Heart left ventricle (tissue), 16 donors: ENCODE data around the gene ECD. TPM values are rescaled to one million over a fixed set of nuclear protein-coding genes. Genes with fewer than 3 reads are reported as not detected.

ENCODE experiments used
- ATAC-seq, 4 donors: fragments of 200-7000 bp; cut with Tn5 transposase; one replicate each; pipeline ENCODE4 v1.9.1; 2020 to 2022; ENCODE audit warnings: moderate library complexity in 4 of 4, mild to moderate bottlenecking in 3 of 4, moderate number of reproducible peaks in 1 of 4
- DNase-seq, 5 donors: peaks; one replicate each; pipeline ENCODE4 v3.0.0-alpha.2; 2020
- H3K27ac ChIP-seq, 12 donors: fragments of 200-600 bp; sonication (generic) in 4 of 12; one replicate each; pipeline versions ENCODE4 v1.5.0 to v1.8.0; 2016 to 2022; ENCODE audit warnings: mild to moderate bottlenecking in 2 of 12
- H3K27me3 ChIP-seq, 9 donors: fragments of 200-600 bp; sonication (generic) in 2 of 9; one replicate each; pipeline versions ENCODE4 v1.5.1 to v1.8.0; 2016 to 2022; ENCODE audit warnings: mild to moderate bottlenecking in 3 of 9
- H3K36me3 ChIP-seq, 9 donors: fragments of 200-600 bp; sonication (generic) in 2 of 9; one replicate each; pipeline versions ENCODE4 v1.5.0 to v1.8.0; 2018 to 2022; ENCODE audit warnings: mild to moderate bottlenecking in 2 of 9
- H3K4me1 ChIP-seq, 12 donors: fragments of 200-600 bp; sonication (generic) in 4 of 12; one replicate each; pipeline versions ENCODE4 v1.5.0 to v1.8.0; 2016 to 2022; ENCODE audit warnings: mild to moderate bottlenecking in 3 of 12
- H3K4me3 ChIP-seq, 12 donors: fragments of 200-600 bp; sonication (generic) in 4 of 12; one replicate each; pipeline versions ENCODE4 v1.5.0 to v1.8.0; 2017 to 2022; ENCODE audit warnings: mild to moderate bottlenecking in 9 of 12, moderate library complexity in 4 of 12
- H3K9me3 ChIP-seq, 12 donors: fragments of 200-600 bp; sonication (generic) in 4 of 12; one replicate each; pipeline versions ENCODE4 v1.5.0 to v1.8.0; 2016 to 2022; ENCODE audit warnings: mild to moderate bottlenecking in 1 of 12
- POLR2A ChIP-seq, 2 donors: fragments of 450-650 bp; IDR thresholded peaks; one replicate each; pipeline ENCODE4 v1.6.1; 2017; ENCODE audit warnings: antibody characterized with exemption in 2 of 2, mild to moderate bottlenecking in 2 of 2, moderate library complexity in 2 of 2
- WGBS, 4 donors: extraction: QIAGEN DNeasy Blood & Tissue Kit in 2 of 4; methylation state at CpG; one replicate each; pipeline versions ENCODE4 v1.1.5 to v1.1.7; 2013 to 2018; 5-methylcytosine and 5-hydroxymethylcytosine counted together
- intact Hi-C, 10 donors: fragments of 100-400 bp; cut with DNase I; formaldehyde crosslinking; loops; one replicate each; pipeline versions ENCODE4 v1.11.1 to v1.14.2; 2022
- polyA plus RNA-seq, 2 donors: library from polyadenylated mRNA; stranded (reverse); fragments of 200-250 nt; gene quantifications; one replicate each; pipeline ENCODE4 v1.2.3, GENCODE V29; 2013
- total RNA-seq, 9 donors: library from RNA; depleted of rRNA in 2 of 9; stranded (reverse); fragments of >200 nt in 2 of 9; fragmentation: NEBNext Ultra II Directional in 3 of 9; extraction: Animal tissue kit (Norgen Biotek cat#: 25700) in 3 of 9; gene quantifications; one replicate each; pipeline versions ENCODE4 v1.1.0 to v1.2.4, GENCODE V29; 2016 to 2023
- TF ChIP-seq, protein P1 (sequence below), 12 donors: fragments of 200-600 bp; sonication (generic) in 4 of 12; IDR thresholded peaks; one replicate each; pipeline versions ENCODE4 v1.5.0 to v1.8.0; 2018 to 2022; ENCODE audit warnings: antibody characterized with exemption in 12 of 12, mild to moderate bottlenecking in 5 of 12
- donor health status: ischemic (EF 13 %, LVEDD 7.1; RV severe dilation, severe dysfunction).
- donor health status: healthy with polysubstance abuse.
- donor health status: DM: no; HTN: yes; CAD: no.
- donor health status: DM: no; HTN: no; CAD: no.
- donor health status: ischemic (EF 25% LVEDD 6.9; RV normal size, moderate dysfunction).
- donor health status: ischemic (EF 25% LVEDD 5.7; RV mildly dilated, moderate dysfunction).
- donor health status: healthy.
- donor health status: DM: yes; HTN: yes; CAD: no.
- donor health status: ischemic (EF 35%, LVEDD 5.7; RV mildly dilated, moderate dysfunction).
- donor health status: nonischemic (EF 11% LVEDD 7.7; RV severe dilation, severe dysfunction).
- donor health status: DM: yes; HTN: yes; CAD: no.
- donor health status: PGD.
- donor health status: ischemic (EF 29% LVEDD 5.4; RV normal size, mild dysfunction).
- donor health status: nonischemic (EF 23%, LVEDD 6.1; RV moderate dilation, normal function).

The ECD gene
- total and polyA plus RNA-seq, 11 donors: 7.5 to 21.9 (median 17.9) TPM

DNA sequence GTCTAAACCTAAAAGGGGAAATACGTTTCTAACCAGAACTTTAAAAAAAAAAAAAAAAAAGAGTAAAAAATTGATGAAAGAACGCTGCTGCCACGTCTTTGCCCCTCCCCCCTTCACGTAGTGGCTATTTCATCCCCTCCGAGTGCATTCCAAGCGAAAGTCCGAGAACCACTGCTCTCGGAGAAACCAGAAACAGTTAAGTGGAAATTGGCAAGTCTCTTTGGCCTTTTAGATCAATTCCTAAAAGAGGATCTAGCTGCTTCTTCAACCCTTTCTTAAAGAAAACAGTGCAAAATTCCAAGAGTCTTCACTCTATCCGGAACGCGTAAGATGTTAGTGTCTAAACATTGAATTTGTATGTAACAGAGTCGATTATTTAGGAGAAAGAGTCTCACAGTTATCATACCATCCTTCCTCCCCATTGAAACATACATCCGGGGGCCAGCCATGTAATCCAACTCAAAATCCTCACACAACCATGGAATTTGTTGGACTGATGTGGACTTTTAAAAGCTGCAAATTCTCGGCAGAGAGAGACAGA, 72.3 kb downstream of the ECD start:
- Histone ChIP-seq H3K27ac (peak overlapping the region; percentile 90 to 99 (median 97)), H3K36me3 (peaks cover 0 to 12% (median 4%) of the 10 kb centered on the region in 9 donors), H3K4me1 (peaks cover 0 to 47% (median 24%) of the 10 kb centered on the region in 12 donors), H3K27me3 (no peaks in the 10 kb centered on the region), H3K9me3 (no peaks in the 10 kb centered on the region), H3K4me3 (peak overlapping the region; percentile 47 to 93 (median 86))
- WGBS, 4 donors: 0 to 1% (median 1%) methylated on average over 14 of the region's 14 CpGs
- intact Hi-C loops: loop anchor here in 8 of 10 donors (2.0 to 10.0 kb wide), 7 partner anchors 15 to 741 kb away; partner anchors contain the start of genes ECD (in 3 of the 8), FAM149B1 (in 3 of the 8), NUDT13 (in 3 of the 8) and DNAJB12 (in 1 of the 8)
- DNase-seq (peak in 4 of 5 donors; percentile 60 to 71 (median 68)), ATAC-seq (peak in 1 of 4 donors; percentile 23)
- no peak for TF ChIP-seq POLR2A (IDR thresholded peaks at IDR 0.05)
- TF ChIP-seq, protein P1, sequence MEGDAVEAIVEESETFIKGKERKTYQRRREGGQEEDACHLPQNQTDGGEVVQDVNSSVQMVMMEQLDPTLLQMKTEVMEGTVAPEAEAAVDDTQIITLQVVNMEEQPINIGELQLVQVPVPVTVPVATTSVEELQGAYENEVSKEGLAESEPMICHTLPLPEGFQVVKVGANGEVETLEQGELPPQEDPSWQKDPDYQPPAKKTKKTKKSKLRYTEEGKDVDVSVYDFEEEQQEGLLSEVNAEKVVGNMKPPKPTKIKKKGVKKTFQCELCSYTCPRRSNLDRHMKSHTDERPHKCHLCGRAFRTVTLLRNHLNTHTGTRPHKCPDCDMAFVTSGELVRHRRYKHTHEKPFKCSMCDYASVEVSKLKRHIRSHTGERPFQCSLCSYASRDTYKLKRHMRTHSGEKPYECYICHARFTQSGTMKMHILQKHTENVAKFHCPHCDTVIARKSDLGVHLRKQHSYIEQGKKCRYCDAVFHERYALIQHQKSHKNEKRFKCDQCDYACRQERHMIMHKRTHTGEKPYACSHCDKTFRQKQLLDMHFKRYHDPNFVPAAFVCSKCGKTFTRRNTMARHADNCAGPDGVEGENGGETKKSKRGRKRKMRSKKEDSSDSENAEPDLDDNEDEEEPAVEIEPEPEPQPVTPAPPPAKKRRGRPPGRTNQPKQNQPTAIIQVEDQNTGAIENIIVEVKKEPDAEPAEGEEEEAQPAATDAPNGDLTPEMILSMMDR (IDR thresholded peaks at IDR 0.05): no peak

DNA sequence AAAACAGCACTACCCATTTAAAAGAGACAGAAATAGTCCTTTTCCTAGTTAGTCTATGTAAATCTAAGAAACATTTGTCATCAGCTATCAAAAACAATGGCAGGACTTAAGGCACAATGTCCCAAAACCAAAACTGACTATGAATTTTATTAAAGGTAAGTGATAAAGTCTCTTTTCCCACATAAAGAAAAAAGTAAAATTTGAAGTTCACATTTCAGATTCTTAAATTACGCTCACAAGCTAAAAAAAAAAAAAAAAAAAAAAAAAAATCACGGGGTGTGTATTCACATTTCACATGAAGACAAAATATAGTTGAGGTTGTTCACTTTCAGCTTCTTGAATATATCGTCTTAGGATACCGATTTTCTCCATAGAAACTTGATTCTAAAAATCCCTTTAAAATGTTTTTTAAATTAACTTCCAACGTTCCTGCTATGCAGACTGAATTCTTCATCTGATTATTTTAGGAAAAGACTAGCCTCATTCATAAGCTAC, 72.8 kb downstream of the ECD start:
- DNase-seq (no peak), ATAC-seq (no peak)
- 2 to 5% (median 3%) methylated on average over 5 of the region's 5 CpGs for WGBS, 4 donors
- Histone ChIP-seq H3K27me3 (no peaks in the 10 kb centered on the region), H3K4me3 (peak overlapping the region; percentile 47 to 93 (median 86)), H3K36me3 (peaks cover 0 to 7% (median 0%) of the 10 kb centered on the region in 9 donors), H3K9me3 (no peaks in the 10 kb centered on the region), H3K27ac (peak overlapping the region; percentile 90 to 99 (median 97)), H3K4me1 (peaks cover 0 to 49% (median 25%) of the 10 kb centered on the region in 12 donors)
- no peak for TF ChIP-seq POLR2A (IDR thresholded peaks at IDR 0.05)
- TF ChIP-seq, protein P1 (IDR thresholded peaks at IDR 0.05): no peak
- intact Hi-C loops: loop anchor here in 8 of 10 donors (5.0 to 10.0 kb wide), 5 partner anchors 62 to 740 kb away; partner anchors contain the start of genes ECD (in 3 of the 8), FAM149B1 (in 3 of the 8) and DNAJB12 (in 1 of the 8)

DNA sequence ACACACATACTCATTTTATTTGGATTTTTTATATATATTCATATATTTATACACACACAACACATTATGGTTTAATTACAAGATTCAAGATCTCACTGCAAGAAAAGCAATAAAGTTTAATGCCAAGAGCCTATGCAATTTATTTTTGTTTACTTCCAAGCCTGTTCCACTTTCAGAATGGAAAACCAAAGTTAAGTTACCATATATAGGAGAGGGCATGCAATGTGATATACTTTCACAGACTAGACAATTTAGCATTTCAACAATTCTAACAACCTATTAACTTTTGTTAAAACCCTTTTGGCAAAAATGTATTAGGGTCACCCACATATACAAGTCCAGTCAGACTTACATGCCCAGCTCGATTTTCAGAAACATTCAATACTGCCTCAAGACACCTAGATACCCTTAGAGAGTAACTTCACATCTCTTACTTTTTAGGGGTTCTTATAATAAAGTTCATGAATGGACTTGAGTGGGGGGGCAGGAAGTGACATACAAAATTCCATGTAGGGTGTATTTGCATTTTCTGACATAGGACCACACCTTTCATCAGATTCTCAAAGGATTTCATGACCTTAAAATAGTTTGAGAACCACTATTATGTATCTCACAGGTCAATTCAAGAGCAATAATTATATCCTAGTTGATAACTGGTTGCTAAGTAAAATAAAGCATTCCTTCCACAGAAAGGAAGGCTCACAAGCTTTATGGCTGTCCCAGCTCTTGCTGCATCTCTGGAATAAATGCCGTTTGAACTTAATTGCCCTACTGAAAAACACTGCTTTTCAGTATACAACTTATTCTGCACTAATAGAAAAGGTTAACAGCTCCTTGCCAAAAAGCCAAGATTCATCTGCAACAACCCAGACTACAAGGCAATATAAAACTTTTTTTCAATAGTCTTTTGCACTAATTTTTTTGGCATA, 73.6 kb downstream of the ECD start:
- no peak for DNase-seq
- Histone ChIP-seq H3K27ac (peak overlapping the region in 11 of 12 donors; percentile 90 to 99 (median 97)), H3K27me3 (no peaks in the 10 kb centered on the region), H3K4me1 (peaks cover 0 to 57% (median 25%) of the 10 kb centered on the region in 12 donors), H3K36me3 (no peaks in the 10 kb centered on the region), H3K4me3 (peak overlapping the region; percentile 47 to 93 (median 86)), H3K9me3 (no peaks in the 10 kb centered on the region)
- WGBS, 4 donors: 17 to 33% (median 25%) methylated on average over 2 of the region's 2 CpGs
- intact Hi-C loops: loop anchor here in 3 of 10 donors (10.0 kb wide), 2 partner anchors 71 to 739 kb away; partner anchors contain the start of genes ECD (in 2 of the 3), FAM149B1 (in 2 of the 3) and DNAJB12 (in 1 of the 3)
- ATAC-seq: no peak
- TF ChIP-seq, protein P1 (IDR thresholded peaks at IDR 0.05): no peak
- no peak for TF ChIP-seq POLR2A (IDR thresholded peaks at IDR 0.05)
